T47D (cell line): ENCODE measurements around the gene RRP8.
A peak's percentile ranks its signal among the peaks of the same experiment; 100 is the strongest.

Source experiments
- DNase-seq, 2 experiments: peaks; one replicate each; pipeline versions ENCODE4 v3.0.0 to v3.0.0-alpha.2; 2011 to 2012; ENCODE audit warnings: low read depth in 1 of 2, low spot score in 1 of 2
- JUND ChIP-seq: IDR thresholded peaks from 2 replicates; pipeline ENCODE4 v1.6.1; 2012; ENCODE audit warnings: low read depth
- in situ Hi-C: cut with HindIII; loops from 2 replicates; pipeline ENCODE4 v1.10.0; 2016; ENCODE audit warnings: low sequenced_read_pairs, low pct_unique_long_range_greater_than_20kb

Gene RRP8

GRCh38 chr11:6619004-6619745 is 15.8 kb upstream of the RRP8 start, which contains the start of gene TPP1:
Gene TPP1 (minus strand): TSS chr11:6619422. CDS start chr11:6619400, 22 bp downstream.
- peak; percentile 91 to 93 for DNase-seq
- no peak for TF ChIP-seq JUND
- in situ Hi-C loops = no loop called here

- in situ Hi-C loops = no loop called here
Observed at GRCh38 chr11:6618117-6619003, 14.9 kb upstream of the RRP8 start.

GRCh38 chr11:6617315-6617781 is 13.9 kb upstream of the RRP8 start:
- no peak for DNase-seq
- in situ Hi-C loops = no loop called here
- no peak for TF ChIP-seq JUND

More at GRCh38 chr11:6618117-6619003, 14.9 kb upstream of the RRP8 start:
- no peak for DNase-seq
- TF ChIP-seq JUND = no peak

- no peak for TF ChIP-seq JUND
- no peak for DNase-seq
- in situ Hi-C loops = no loop called here
Observed at GRCh38 chr11:6616596-6617250, 13.3 kb upstream of the RRP8 start.

GRCh38 chr11:6615882-6616585 is 12.6 kb upstream of the RRP8 start:
- no peak for TF ChIP-seq JUND
- in situ Hi-C loops = no loop called here
- DNase-seq = no peak

- DNase-seq = no peak
- in situ Hi-C loops = no loop called here
- no peak for TF ChIP-seq JUND
Observed at GRCh38 chr11:6615046-6615445, 11.6 kb upstream of the RRP8 start.

GRCh38 chr11:6614446-6614845 is 11.0 kb upstream of the RRP8 start:
- in situ Hi-C loops = no loop called here
- DNase-seq = no peak
- no peak for TF ChIP-seq JUND

GRCh38 chr11:6613496-6613895 is 10.1 kb upstream of the RRP8 start:
- TF ChIP-seq JUND = no peak
- in situ Hi-C loops = no loop called here
- no peak for DNase-seq

- no peak for TF ChIP-seq JUND
- DNase-seq = peak; percentile 69 to 95
- in situ Hi-C loops = no loop called here
Observed at GRCh38 chr11:6612213-6613041, 9.0 kb upstream of the RRP8 start, which contains the start of gene TAF10. Gene TAF10 (minus strand): TSS chr11:6612216. CDS start chr11:6612189, 27 bp downstream.

GRCh38 chr11:6611963-6612212 is 8.5 kb upstream of the RRP8 start:
- in situ Hi-C loops = no loop called here
- DNase-seq = no peak
- TF ChIP-seq JUND = no peak

GRCh38 chr11:6611092-6611962 is 7.9 kb upstream of the RRP8 start:
- in situ Hi-C loops = no loop called here
- DNase-seq = no peak
- no peak for TF ChIP-seq JUND
